Peyer's patch (tissue), 4 donors: ENCODE results near the gene EDEM1.

Experiments used
- CTCF ChIP-seq, 6 experiments: fragments of 450-650 bp in 4 of 6; fragments of 200-600 bp in 2 of 6; sonication (generic) in 1 of 6; IDR thresholded peaks; one replicate each; pipeline ENCODE4 v1.5.1; 2017 to 2019; ENCODE audit warnings: antibody characterized with exemption in 6 of 6, mild to moderate bottlenecking in 3 of 6, moderate library complexity in 1 of 6
- POLR2A ChIP-seq, 2 donors: fragments of 450-650 bp; IDR thresholded peaks; one replicate each; pipeline ENCODE4 v1.5.1; 2017; ENCODE audit warnings: antibody characterized with exemption in 2 of 2, mild to moderate bottlenecking in 2 of 2, moderate library complexity in 2 of 2

DNA sequence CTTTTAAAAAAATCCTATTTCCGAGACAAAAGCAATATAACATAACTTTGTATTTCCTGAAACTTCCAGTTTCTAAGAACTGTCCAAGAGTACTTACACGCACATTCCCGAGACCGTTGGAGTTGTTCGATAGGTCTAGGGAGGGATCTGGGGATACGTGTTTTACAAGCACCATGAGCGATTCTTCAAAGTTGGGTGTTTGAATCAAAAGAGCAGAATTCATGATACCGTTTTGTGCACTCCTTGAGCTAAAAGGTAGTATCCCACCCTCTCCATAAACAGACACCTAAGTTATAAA lies 700 bp upstream of the EDEM1 start:
- TF ChIP-seq CTCF (IDR thresholded peaks at IDR 0.05) (no peak), POLR2A (IDR thresholded peaks at IDR 0.05) (no peak)
